Right lobe of liver (tissue), 6 donors: Measurements from ENCODE around the gene HPS1. TPM values are rescaled to one million over a fixed set of nuclear protein-coding genes. Genes with fewer than 3 reads are reported as not detected.

Experiments
- ATAC-seq, 4 donors: fragments of 200-7000 bp; cut with Tn5 transposase; one replicate each; pipeline ENCODE4 v1.9.1; 2020; ENCODE audit warnings: mild to moderate bottlenecking in 4 of 4, moderate library complexity in 4 of 4
- DNase-seq, 3 donors: peaks; one replicate each; pipeline ENCODE4 v3.0.0-alpha.2; 2020
- H3K27ac ChIP-seq, 3 donors: fragments of 200-600 bp; one replicate each; pipeline ENCODE4 v1.8.0; 2022
- H3K27me3 ChIP-seq, 2 donors: fragments of 200-600 bp; one replicate each; pipeline ENCODE4 v1.8.0; 2022
- H3K36me3 ChIP-seq, 4 donors: fragments of 200-600 bp; sonication (generic) in 1 of 4; one replicate each; pipeline versions ENCODE4 v1.5.1 to v1.8.0; 2017 to 2022; ENCODE audit warnings: control low read depth in 1 of 4
- H3K4me1 ChIP-seq, 4 donors: fragments of 200-600 bp; sonication (generic) in 1 of 4; one replicate each; pipeline versions ENCODE4 v1.5.1 to v1.8.0; 2017 to 2022; ENCODE audit warnings: control low read depth in 1 of 4
- H3K4me3 ChIP-seq, 3 donors: fragments of 200-600 bp; one replicate each; pipeline ENCODE4 v1.8.0; 2022
- H3K9me3 ChIP-seq, 4 donors: fragments of 200-600 bp; sonication (generic) in 1 of 4; one replicate each; pipeline versions ENCODE4 v1.5.1 to v1.8.0; 2017 to 2022; ENCODE audit warnings: control low read depth in 1 of 4
- POLR2A ChIP-seq: fragments of 450-650 bp; IDR thresholded peaks from one replicate; pipeline ENCODE4 v1.6.1; 2017; ENCODE audit warnings: antibody characterized with exemption, mild to moderate bottlenecking
- WGBS: methylation state at CpG from one replicate; pipeline ENCODE4 v1.1.6; 2018; ENCODE audit warnings: low coverage, low lambda C conversion rate; ENCODE audit not compliant: insufficient coverage; ENCODE audit errors: missing lambda C conversion rate; 5-methylcytosine and 5-hydroxymethylcytosine counted together
- intact Hi-C, 2 donors: fragments of 100-400 bp; cut with DNase I; formaldehyde crosslinking; loops; one replicate each; pipeline versions ENCODE4 v1.11.2 to v1.14.1; 2022
- total RNA-seq, 6 experiments: library from RNA; depleted of rRNA in 2 of 6; stranded (reverse); fragments of >200 nt in 2 of 6; fragmentation: NEBNext Ultra II Directional in 3 of 6; extraction: Animal tissue kit (Norgen Biotek cat#: 25700) in 3 of 6; gene quantifications; one replicate each; pipeline versions ENCODE4 v1.1.0 to v1.2.4, GENCODE V29; 2016 to 2023
- TF ChIP-seq, protein P1 (sequence below), 4 donors: fragments of 200-600 bp in 3 of 4; fragments of 450-650 bp in 1 of 4; IDR thresholded peaks; one replicate each; pipeline versions ENCODE4 v1.5.1 to v1.8.0; 2016 to 2022; ENCODE audit warnings: antibody characterized with exemption in 4 of 4, mild to moderate bottlenecking in 2 of 4
- donor health status: DM: no; HTN: yes; CAD: no.
- donor health status: DM: no; HTN: no; CAD: no.
- donor health status: DM: no; HTN: no; CAD: no.
- donor health status: DM: no; HTN: yes; CAD: no.
- donor health status: DM: no; HTN: yes; CAD: no.

The HPS1 gene
- total RNA-seq, 6 experiments from 2014 or later, result 18.2 to 44.5 (median 32.0) TPM

DNA sequence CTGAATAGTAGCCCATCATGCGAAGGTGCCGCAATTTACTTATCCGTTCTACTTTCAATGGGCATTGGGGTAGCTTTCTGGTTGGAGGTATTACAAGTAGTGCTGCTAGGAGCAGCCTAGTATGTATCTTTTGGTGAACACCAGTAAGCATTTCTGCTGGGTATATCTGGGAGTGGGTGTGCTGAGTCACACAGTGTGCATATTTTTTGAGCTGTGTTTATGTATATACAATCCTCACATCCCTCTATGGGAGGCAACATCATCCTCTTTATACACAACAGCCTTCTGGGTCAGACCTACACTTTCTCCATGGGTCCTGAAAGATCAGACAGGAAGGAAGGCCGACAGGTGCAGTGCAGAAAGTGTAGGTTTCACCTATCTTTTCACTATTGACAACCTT is 68.0 kb downstream of the HPS1 start:
- no peaks in the 10 kb centered on the region for H3K27me3 ChIP-seq
- no peak for ATAC-seq
- WGBS, result 93% methylated on average over 4 of the region's 4 CpGs
- H3K9me3 ChIP-seq, result no peaks in the 10 kb centered on the region
- H3K4me1 ChIP-seq, result no peaks in the 10 kb centered on the region
- no peak overlapping the region for H3K27ac ChIP-seq
- H3K36me3 ChIP-seq, result no peaks in the 10 kb centered on the region
- TF ChIP-seq, protein P1, sequence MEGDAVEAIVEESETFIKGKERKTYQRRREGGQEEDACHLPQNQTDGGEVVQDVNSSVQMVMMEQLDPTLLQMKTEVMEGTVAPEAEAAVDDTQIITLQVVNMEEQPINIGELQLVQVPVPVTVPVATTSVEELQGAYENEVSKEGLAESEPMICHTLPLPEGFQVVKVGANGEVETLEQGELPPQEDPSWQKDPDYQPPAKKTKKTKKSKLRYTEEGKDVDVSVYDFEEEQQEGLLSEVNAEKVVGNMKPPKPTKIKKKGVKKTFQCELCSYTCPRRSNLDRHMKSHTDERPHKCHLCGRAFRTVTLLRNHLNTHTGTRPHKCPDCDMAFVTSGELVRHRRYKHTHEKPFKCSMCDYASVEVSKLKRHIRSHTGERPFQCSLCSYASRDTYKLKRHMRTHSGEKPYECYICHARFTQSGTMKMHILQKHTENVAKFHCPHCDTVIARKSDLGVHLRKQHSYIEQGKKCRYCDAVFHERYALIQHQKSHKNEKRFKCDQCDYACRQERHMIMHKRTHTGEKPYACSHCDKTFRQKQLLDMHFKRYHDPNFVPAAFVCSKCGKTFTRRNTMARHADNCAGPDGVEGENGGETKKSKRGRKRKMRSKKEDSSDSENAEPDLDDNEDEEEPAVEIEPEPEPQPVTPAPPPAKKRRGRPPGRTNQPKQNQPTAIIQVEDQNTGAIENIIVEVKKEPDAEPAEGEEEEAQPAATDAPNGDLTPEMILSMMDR (IDR thresholded peaks at IDR 0.05), result no peak
- TF ChIP-seq POLR2A, result no peak
- DNase-seq, result no peak
- intact Hi-C loops, result no loop called here
- no peak overlapping the region for H3K4me3 ChIP-seq

DNA sequence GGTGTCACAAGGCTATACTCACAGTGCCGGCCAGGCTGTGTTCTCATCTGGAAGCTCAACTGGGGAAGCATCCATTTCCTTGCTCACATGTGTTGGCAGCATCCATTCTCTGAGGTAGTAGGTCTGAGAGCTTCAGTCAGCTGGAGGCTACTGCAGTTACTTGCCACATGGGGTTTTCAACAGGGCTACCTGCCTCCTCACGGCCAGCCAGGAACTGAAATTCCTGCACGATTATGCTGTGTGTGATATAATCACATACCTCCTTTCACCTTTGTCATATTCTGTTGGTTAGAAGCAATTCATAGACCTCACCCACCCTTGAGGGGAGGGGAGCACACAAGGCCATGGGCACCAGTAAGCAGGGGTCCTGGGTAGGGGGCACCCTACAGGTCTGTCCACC is 69.2 kb downstream of the HPS1 start:
- TF ChIP-seq POLR2A, result no peak
- TF ChIP-seq, protein P1 (IDR thresholded peaks at IDR 0.05), result no peak
- 100% methylated on average over 2 of the region's 3 CpGs for WGBS
- no peak for ATAC-seq
- DNase-seq, result no peak
- H3K27ac ChIP-seq, result no peak overlapping the region
- no peaks in the 10 kb centered on the region for H3K4me1 ChIP-seq
- no peaks in the 10 kb centered on the region for H3K36me3 ChIP-seq
- no peaks in the 10 kb centered on the region for H3K9me3 ChIP-seq
- no peaks in the 10 kb centered on the region for H3K27me3 ChIP-seq
- no peak overlapping the region for H3K4me3 ChIP-seq
- intact Hi-C loops, result no loop called here

DNA sequence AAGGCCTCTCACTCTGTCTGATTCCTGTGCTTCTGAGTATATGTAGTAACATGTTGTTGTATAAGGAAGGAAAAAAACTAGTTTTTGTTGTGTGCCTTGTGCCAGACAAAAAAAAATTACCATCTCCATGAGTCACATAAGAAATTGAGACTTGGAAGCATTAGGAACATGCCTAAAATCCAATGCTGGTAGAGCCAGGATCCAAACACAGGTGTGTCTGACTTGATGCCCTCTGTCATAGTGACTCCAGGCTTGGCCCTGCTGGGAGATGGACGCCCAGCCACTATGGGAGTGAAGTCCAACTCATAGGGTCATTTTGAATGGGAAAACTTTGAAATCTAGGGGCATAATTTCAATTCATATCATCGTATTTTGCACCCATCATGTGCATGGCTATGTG is 69.7 kb downstream of the HPS1 start:
- Histone ChIP-seq H3K9me3 (no peaks in the 10 kb centered on the region), H3K4me3 (no peak overlapping the region), H3K27ac (no peak overlapping the region), H3K27me3 (no peaks in the 10 kb centered on the region), H3K4me1 (no peaks in the 10 kb centered on the region), H3K36me3 (no peaks in the 10 kb centered on the region)
- TF ChIP-seq, protein P1 (IDR thresholded peaks at IDR 0.05), result no peak
- TF ChIP-seq POLR2A, result no peak
- DNase-seq (no peak), ATAC-seq (no peak)
- WGBS, result 82% methylated on average over 1 of the region's 2 CpGs
- intact Hi-C loops, result no loop called here

DNA sequence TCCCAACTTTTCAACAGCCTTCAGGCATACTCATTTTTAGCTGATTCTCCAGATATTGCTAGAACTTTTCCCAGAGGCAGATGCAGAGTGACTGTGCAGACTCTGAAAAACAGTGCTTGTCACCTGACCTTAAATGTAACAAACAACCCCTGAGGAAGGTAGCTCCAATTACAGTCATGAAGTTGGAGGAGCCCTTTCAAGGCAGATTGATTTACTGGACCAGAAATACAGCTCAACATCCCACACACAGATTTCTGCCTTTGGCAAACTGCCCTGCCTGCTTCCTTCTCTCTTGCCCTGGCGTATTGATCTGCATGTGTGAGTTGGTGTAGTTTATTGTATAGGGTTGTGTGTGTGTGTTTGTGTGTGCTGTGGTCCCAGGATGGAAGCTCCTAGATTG is 70.2 kb downstream of the HPS1 start:
- no peaks in the 10 kb centered on the region for H3K36me3 ChIP-seq
- ATAC-seq (no peak), DNase-seq (no peak)
- no peaks in the 10 kb centered on the region for H3K4me1 ChIP-seq
- intact Hi-C loops, result no loop called here
- H3K27ac ChIP-seq, result no peak overlapping the region
- no peak overlapping the region for H3K4me3 ChIP-seq
- TF ChIP-seq, protein P1 (IDR thresholded peaks at IDR 0.05), result no peak
- no peak for TF ChIP-seq POLR2A
- H3K27me3 ChIP-seq, result no peaks in the 10 kb centered on the region
- no peaks in the 10 kb centered on the region for H3K9me3 ChIP-seq
- WGBS, result 67% methylated on average over 1 of the region's 1 CpG
